ENCODE data around the gene DPRX.

Gene DPRX

GRCh38 chr19:53634768-53635167 lies 3.0 kb downstream of the DPRX start:
- Histone ChIP-seq H3K4me2 (ENCODE audit: low read length, poor library complexity, severe bottlenecking) (no peak overlapping the region), H3K36me3 (ENCODE audit: control insufficient read depth in 1 of 2, insufficient read depth in 2 of 2, low read depth in 1 of 2, low read length in 2 of 2) (no peaks in the 10 kb centered on the region), H3K9ac (ENCODE audit: low read length) (no peak overlapping the region), H3K23ac (ENCODE audit: low read length in 2 of 2) (no peak overlapping the region), H4K8ac (ENCODE audit: low read length) (no peak overlapping the region), H2BK5ac (ENCODE audit: low read depth, low read length, poor library complexity, severe bottlenecking) (no peak overlapping the region), H2AFZ (ENCODE audit: low read depth, low read length) (no peak overlapping the region), H3K27me3 (ENCODE audit: control insufficient read depth in 1 of 2, insufficient read depth in 1 of 2, low read length in 2 of 2) (no peaks in the 10 kb centered on the region), H2AK5ac (ENCODE audit: low read length, severe bottlenecking) (no peak overlapping the region), H2BK120ac (ENCODE audit: low read depth, low read length) (no peak overlapping the region), H3K9me3 (ENCODE audit: control insufficient read depth, low read length) (peaks cover 12% of the 10 kb centered on the region), H3K14ac (ENCODE audit: low read length in 2 of 2) (no peak overlapping the region), H3K27ac (ENCODE audit: low read length, poor library complexity, severe bottlenecking) (no peak overlapping the region), H3K79me1 (replicated peaks; ENCODE audit: low read length, poor library complexity, severe bottlenecking) (no peaks in the 10 kb centered on the region), H3K4ac (ENCODE audit: low read depth in 1 of 2, low read length in 2 of 2) (no peak overlapping the region), H2BK12ac (ENCODE audit: low read length in 2 of 2) (no peak overlapping the region), H3K4me1 (ENCODE audit: control insufficient read depth, insufficient read depth, low read depth, low read length) (no peaks in the 10 kb centered on the region), H3K18ac (ENCODE audit: low read depth in 1 of 2, low read length in 2 of 2) (no peak overlapping the region), H2BK15ac (ENCODE audit: low read depth, poor library complexity, severe bottlenecking) (no peak overlapping the region), H4K91ac (ENCODE audit: low read length) (no peak overlapping the region), H3K4me3 (ENCODE audit: insufficient read depth in 1 of 2, low read depth in 1 of 2, low read length in 2 of 2) (no peak overlapping the region)
- 60% methylated on average over 9 of the region's 10 CpGs for whole genome bisulfite sequencing
- no peak for DNase-seq

GRCh38 chr19:53639471-53639870 lies 7.7 kb downstream of the DPRX start:
- Histone ChIP-seq H2BK120ac (ENCODE audit: low read depth, low read length) (no peak overlapping the region), H2BK5ac (ENCODE audit: low read depth, low read length, poor library complexity, severe bottlenecking) (no peak overlapping the region), H3K4me1 (ENCODE audit: control insufficient read depth, insufficient read depth, low read depth, low read length) (no peaks in the 10 kb centered on the region), H3K4me3 (ENCODE audit: insufficient read depth in 1 of 2, low read depth in 1 of 2, low read length in 2 of 2) (no peak overlapping the region), H3K9me3 (ENCODE audit: control insufficient read depth, low read length) (peaks cover 12% of the 10 kb centered on the region), H4K91ac (ENCODE audit: low read length) (no peak overlapping the region), H3K18ac (ENCODE audit: low read depth in 1 of 2, low read length in 2 of 2) (no peak overlapping the region), H3K4me2 (ENCODE audit: low read length, poor library complexity, severe bottlenecking) (no peak overlapping the region), H3K23ac (ENCODE audit: low read length in 2 of 2) (no peak overlapping the region), H3K9ac (ENCODE audit: low read length) (no peak overlapping the region), H2AFZ (ENCODE audit: low read depth, low read length) (no peak overlapping the region), H3K36me3 (ENCODE audit: control insufficient read depth in 1 of 2, insufficient read depth in 2 of 2, low read depth in 1 of 2, low read length in 2 of 2) (no peaks in the 10 kb centered on the region), H2BK12ac (ENCODE audit: low read length in 2 of 2) (no peak overlapping the region), H3K4ac (ENCODE audit: low read depth in 1 of 2, low read length in 2 of 2) (no peak overlapping the region), H3K79me1 (replicated peaks; ENCODE audit: low read length, poor library complexity, severe bottlenecking) (no peaks in the 10 kb centered on the region), H3K14ac (ENCODE audit: low read length in 2 of 2) (no peak overlapping the region), H4K8ac (ENCODE audit: low read length) (no peak overlapping the region), H3K27ac (ENCODE audit: low read length, poor library complexity, severe bottlenecking) (no peak overlapping the region), H3K27me3 (ENCODE audit: control insufficient read depth in 1 of 2, insufficient read depth in 1 of 2, low read length in 2 of 2) (no peaks in the 10 kb centered on the region), H2AK5ac (ENCODE audit: low read length, severe bottlenecking) (no peak overlapping the region), H2BK15ac (ENCODE audit: low read depth, poor library complexity, severe bottlenecking) (no peak overlapping the region)
- no peak for DNase-seq
- 87% methylated on average over 6 of the region's 7 CpGs for WGBS

GRCh38 chr19:53642381-53643099 lies 10.7 kb downstream of the DPRX start:
- no peak overlapping the region for H3K18ac ChIP-seq (ENCODE audit: low read depth in 1 of 2, low read length in 2 of 2)
- no peak overlapping the region for H4K91ac ChIP-seq (ENCODE audit: low read length)
- no peak overlapping the region for H3K4ac ChIP-seq (ENCODE audit: low read depth in 1 of 2, low read length in 2 of 2)
- no peak overlapping the region for H3K27ac ChIP-seq (ENCODE audit: low read length, poor library complexity, severe bottlenecking)
- no peak overlapping the region for H2AK5ac ChIP-seq (ENCODE audit: low read length, severe bottlenecking)
- H4K8ac ChIP-seq (ENCODE audit: low read length): no peak overlapping the region
- H2BK15ac ChIP-seq (ENCODE audit: low read depth, poor library complexity, severe bottlenecking): no peak overlapping the region
- H2BK120ac ChIP-seq (ENCODE audit: low read depth, low read length): no peak overlapping the region
- DNase-seq: no peak
- 75% methylated on average over 8 of the region's 8 CpGs for WGBS
- no peaks in the 10 kb centered on the region for H3K36me3 ChIP-seq (ENCODE audit: control insufficient read depth in 1 of 2, insufficient read depth in 2 of 2, low read depth in 1 of 2, low read length in 2 of 2)
- no peak overlapping the region for H3K14ac ChIP-seq (ENCODE audit: low read length in 2 of 2)
- H2BK12ac ChIP-seq (ENCODE audit: low read length in 2 of 2): no peak overlapping the region
- H3K9me3 ChIP-seq (ENCODE audit: control insufficient read depth, low read length): peaks cover 6% of the 10 kb centered on the region
- no peaks in the 10 kb centered on the region for H3K27me3 ChIP-seq (ENCODE audit: control insufficient read depth in 1 of 2, insufficient read depth in 1 of 2, low read length in 2 of 2)
- H3K9ac ChIP-seq (ENCODE audit: low read length): no peak overlapping the region
- no peak overlapping the region for H3K4me2 ChIP-seq (ENCODE audit: low read length, poor library complexity, severe bottlenecking)
- no peak overlapping the region for H3K23ac ChIP-seq (ENCODE audit: low read length in 2 of 2)
- H2AFZ ChIP-seq (ENCODE audit: low read depth, low read length): no peak overlapping the region
- no peaks in the 10 kb centered on the region for H3K79me1 ChIP-seq (replicated peaks; ENCODE audit: low read length, poor library complexity, severe bottlenecking)
- H3K4me3 ChIP-seq (ENCODE audit: insufficient read depth in 1 of 2, low read depth in 1 of 2, low read length in 2 of 2): no peak overlapping the region
- H3K4me1 ChIP-seq (ENCODE audit: control insufficient read depth, insufficient read depth, low read depth, low read length): no peaks in the 10 kb centered on the region
- H2BK5ac ChIP-seq (ENCODE audit: low read depth, low read length, poor library complexity, severe bottlenecking): no peak overlapping the region

GRCh38 chr19:53644061-53644816 lies 12.4 kb downstream of the DPRX start:
- no peak overlapping the region for H2BK5ac ChIP-seq (ENCODE audit: low read depth, low read length, poor library complexity, severe bottlenecking)
- peaks cover 3% of the 10 kb centered on the region for H3K9me3 ChIP-seq (ENCODE audit: control insufficient read depth, low read length)
- H3K23ac ChIP-seq (ENCODE audit: low read length in 2 of 2): no peak overlapping the region
- no peak overlapping the region for H2BK12ac ChIP-seq (ENCODE audit: low read length in 2 of 2)
- H3K79me1 ChIP-seq (replicated peaks; ENCODE audit: low read length, poor library complexity, severe bottlenecking): no peaks in the 10 kb centered on the region
- H4K8ac ChIP-seq (ENCODE audit: low read length): no peak overlapping the region
- H3K27ac ChIP-seq (ENCODE audit: low read length, poor library complexity, severe bottlenecking): no peak overlapping the region
- H2BK15ac ChIP-seq (ENCODE audit: low read depth, poor library complexity, severe bottlenecking): no peak overlapping the region
- no peaks in the 10 kb centered on the region for H3K4me1 ChIP-seq (ENCODE audit: control insufficient read depth, insufficient read depth, low read depth, low read length)
- H2AK5ac ChIP-seq (ENCODE audit: low read length, severe bottlenecking): no peak overlapping the region
- H3K36me3 ChIP-seq (ENCODE audit: control insufficient read depth in 1 of 2, insufficient read depth in 2 of 2, low read depth in 1 of 2, low read length in 2 of 2): no peaks in the 10 kb centered on the region
- no peak overlapping the region for H4K91ac ChIP-seq (ENCODE audit: low read length)
- H3K18ac ChIP-seq (ENCODE audit: low read depth in 1 of 2, low read length in 2 of 2): no peak overlapping the region
- H3K4me2 ChIP-seq (ENCODE audit: low read length, poor library complexity, severe bottlenecking): no peak overlapping the region
- H3K14ac ChIP-seq (ENCODE audit: low read length in 2 of 2): no peak overlapping the region
- no peak overlapping the region for H3K9ac ChIP-seq (ENCODE audit: low read length)
- DNase-seq: no peak
- no peak overlapping the region for H2AFZ ChIP-seq (ENCODE audit: low read depth, low read length)
- no peak overlapping the region for H2BK120ac ChIP-seq (ENCODE audit: low read depth, low read length)
- no peaks in the 10 kb centered on the region for H3K27me3 ChIP-seq (ENCODE audit: control insufficient read depth in 1 of 2, insufficient read depth in 1 of 2, low read length in 2 of 2)
- no peak overlapping the region for H3K4ac ChIP-seq (ENCODE audit: low read depth in 1 of 2, low read length in 2 of 2)
- WGBS: 68% methylated on average over 4 of the region's 4 CpGs
- no peak overlapping the region for H3K4me3 ChIP-seq (ENCODE audit: insufficient read depth in 1 of 2, low read depth in 1 of 2, low read length in 2 of 2)
